GM12874 (cell line): ENCODE results near the gene POLD2.

Source experiments
- TF ChIP-seq, protein P1 (sequence below): IDR thresholded peaks from 2 replicates; pipeline ENCODE4 v1.5.1; 2011; ENCODE audit warnings: low read depth, mild to moderate bottlenecking, control low read depth, low read length, moderate library complexity; ENCODE audit not compliant: insufficient read depth

Gene POLD2

DNA sequence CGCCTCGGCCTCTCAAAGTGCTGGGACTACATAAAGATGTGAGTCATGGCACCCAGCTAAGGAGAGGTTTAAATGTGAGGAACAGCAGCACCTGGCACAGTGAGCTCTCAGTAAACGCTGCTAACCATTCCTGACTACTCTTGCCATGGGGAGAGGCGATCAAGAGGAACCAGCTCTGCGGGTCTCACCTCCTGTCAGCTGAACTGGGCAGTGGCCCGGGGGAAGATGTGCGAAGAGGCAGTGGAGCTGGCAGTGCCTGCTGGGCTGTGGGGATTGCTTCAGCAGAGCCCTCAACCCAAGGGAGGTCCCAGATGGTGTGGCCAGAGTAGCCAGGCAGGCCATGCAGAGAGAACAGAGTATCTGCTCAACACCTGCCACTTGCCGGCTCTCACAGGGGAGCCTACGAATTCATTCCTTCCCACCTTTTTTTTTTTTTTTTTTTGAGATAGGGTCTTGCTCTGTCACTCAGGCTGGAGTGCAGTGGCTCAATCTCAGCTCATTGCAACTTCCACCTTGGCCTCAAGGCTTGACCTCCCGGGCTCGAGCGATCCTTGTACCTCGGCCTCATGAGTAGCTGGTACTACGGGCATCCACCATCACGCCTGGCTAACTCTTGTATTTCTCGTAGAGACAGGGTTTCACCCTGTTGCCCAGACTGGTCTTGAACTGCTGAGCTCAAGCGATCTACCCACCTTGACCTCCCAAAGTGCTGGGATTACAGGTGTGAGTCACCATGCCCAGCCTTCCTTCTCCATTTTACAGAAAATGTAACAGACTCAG is 47.9 kb downstream of the POLD2 start:
- TF ChIP-seq, protein P1, sequence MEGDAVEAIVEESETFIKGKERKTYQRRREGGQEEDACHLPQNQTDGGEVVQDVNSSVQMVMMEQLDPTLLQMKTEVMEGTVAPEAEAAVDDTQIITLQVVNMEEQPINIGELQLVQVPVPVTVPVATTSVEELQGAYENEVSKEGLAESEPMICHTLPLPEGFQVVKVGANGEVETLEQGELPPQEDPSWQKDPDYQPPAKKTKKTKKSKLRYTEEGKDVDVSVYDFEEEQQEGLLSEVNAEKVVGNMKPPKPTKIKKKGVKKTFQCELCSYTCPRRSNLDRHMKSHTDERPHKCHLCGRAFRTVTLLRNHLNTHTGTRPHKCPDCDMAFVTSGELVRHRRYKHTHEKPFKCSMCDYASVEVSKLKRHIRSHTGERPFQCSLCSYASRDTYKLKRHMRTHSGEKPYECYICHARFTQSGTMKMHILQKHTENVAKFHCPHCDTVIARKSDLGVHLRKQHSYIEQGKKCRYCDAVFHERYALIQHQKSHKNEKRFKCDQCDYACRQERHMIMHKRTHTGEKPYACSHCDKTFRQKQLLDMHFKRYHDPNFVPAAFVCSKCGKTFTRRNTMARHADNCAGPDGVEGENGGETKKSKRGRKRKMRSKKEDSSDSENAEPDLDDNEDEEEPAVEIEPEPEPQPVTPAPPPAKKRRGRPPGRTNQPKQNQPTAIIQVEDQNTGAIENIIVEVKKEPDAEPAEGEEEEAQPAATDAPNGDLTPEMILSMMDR, result no peak

DNA sequence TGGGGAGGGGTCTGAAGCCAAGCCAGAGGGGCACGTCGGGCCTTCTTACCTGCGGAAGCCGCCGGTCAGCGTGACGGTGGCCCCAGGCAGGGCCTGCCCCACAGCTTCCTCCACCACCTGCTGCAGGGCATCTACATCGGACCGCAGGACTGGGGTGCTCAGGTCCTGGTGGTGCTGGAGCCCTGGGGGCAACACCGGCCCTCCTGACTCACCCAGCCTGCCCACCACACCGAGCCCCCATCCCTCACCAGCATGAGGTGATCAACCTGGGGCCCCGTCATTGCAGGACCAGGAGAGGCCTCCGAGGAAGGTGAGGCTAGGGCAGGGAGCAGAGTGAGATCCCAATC is 49.0 kb downstream of the POLD2 start:
- TF ChIP-seq, protein P1, result no peak

DNA sequence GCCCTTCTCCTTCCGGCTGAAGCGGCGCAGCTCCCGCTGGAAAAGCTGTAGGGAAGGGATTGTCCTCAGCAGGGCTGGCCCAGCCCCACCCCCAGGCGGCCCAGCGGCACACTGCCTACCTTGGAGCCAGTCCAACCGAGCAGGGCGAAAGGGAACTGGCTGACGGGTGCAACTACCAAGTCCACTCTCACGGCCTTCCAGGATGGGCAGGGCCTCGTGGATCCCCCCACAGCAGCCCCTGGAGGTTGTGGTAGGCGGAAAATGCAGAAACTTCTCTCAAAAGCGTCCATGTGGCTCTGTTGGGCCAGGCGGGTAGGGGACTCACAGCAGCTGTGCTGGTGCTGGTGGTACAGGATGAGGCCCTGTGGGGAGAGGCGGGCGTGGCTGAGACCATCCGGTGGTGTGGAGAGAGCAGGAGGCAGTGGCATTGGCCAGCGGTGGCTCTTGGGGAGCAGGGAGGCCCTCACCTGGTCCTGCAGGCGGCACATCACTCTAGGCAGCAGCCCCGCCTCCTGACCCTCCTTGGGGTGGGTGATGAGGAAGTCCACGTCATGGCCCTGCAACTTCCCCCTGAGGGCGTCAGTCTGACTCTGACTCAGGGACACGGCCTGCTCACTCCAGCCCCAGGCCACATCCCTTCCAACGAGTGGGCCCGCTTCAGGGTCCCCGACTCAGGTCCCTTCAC is 49.5 kb downstream of the POLD2 start:
- TF ChIP-seq, protein P1, result no peak

DNA sequence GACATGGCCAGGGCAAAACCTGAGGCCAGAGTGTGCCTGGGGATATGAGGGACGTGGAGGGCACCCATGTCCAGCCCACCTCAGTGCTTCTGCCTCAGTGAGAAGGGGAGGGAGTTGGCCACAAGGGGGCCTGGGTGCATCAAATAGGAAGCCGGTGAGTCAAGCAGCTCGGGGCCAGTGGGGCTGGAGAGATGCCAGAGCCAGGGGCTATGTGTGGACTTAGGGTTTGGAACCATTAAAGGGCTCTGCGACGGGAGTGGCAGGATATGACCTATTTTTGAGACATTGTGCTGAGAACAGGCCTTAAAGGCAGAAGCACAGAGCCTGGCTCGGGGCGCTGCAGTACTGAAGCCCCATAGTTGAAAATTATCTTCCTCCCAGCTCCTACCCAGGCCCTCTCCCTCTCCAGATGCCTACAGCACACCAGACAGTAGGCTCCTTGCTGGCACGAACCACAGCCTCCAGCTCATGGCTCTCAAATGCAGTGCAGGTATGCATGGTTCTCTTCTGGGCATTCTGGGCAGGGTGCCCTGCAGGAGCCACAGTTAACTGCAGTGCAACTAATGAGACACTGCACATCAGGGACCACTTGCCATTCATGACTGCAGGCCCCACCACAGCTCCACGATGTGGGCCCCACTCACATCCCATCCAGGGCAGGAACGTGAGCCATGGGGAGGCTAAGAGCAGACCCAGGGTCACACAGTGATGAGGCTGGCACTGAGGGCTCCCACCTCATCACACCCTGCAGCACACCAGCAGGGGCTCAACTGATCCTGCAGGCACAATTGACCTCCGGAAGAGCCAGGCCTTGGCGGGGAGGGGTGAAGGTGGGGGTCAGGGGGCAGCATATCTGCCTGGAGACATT is 50.8 kb downstream of the POLD2 start:
- TF ChIP-seq, protein P1, result peak; percentile 71

DNA sequence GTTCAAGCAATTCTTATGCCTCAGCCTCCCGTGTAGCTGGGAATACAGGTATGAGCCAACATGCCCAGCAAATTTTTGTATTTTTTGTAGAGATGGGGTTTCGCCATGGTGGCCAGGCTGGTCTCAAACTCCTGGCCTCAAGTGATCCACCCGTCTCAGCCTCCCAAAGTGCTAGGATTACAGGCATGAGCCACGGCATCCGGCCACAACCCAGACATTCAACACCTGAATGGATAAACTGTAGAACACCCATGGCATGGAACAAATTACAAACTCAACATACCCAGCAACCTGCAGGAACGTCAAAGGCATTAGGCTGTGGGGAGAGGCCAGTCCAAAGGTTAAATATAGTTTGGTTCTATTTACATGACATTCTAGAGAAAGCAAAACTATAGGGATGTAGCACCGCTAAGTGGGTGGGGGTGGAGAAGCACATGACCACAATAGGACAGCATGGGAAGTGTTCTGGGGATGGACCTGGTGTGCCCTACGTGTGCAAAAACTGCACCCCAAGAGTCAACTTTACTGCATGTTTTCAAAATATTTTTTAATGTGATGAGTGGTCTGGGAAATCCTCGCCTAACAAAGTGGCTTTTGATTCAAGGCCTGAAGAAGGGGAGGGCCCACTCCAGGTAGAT is 51.5 kb downstream of the POLD2 start:
- TF ChIP-seq, protein P1, result no peak

DNA sequence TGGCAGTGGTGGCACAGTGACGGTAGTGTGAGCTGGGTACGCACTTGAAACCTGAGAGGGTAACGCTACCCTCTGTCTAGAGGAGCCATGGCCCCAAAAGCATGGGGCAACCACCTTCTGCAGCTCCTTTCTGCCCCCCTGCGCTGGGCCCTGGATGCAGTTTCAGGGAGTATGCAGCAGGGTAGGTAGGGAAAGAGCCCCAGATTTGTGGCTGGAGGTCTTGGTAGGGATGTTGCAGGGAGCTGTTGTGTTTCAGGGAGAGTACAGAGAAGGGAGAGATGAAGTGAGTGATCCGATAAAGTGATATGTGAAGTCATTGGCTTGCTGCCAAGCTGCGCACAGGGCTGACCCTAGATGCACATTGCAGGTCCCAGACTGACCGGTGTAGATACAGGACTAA is 55.3 kb downstream of the POLD2 start:
- TF ChIP-seq, protein P1, result no peak
